ENCODE results near the gene ABHD12B. TPM values are rescaled to one million over a fixed set of nuclear protein-coding genes. Genes with fewer than 3 reads are reported as not detected.

The ABHD12B gene
- total and polyA plus RNA-seq, 2 experiments from 2014 or later, result 9.0 to 52.8 TPM

GRCh38 chr14:50944647-50945413, 73.0 kb downstream of the ABHD12B start (continued):
- no peak for TF ChIP-seq ZNF462 (CRISPR knock-in tag; IDR thresholded peaks at IDR 0.05)
- TF ChIP-seq ZNF331 (CRISPR knock-in tag; IDR thresholded peaks at IDR 0.05; ENCODE audit: low read depth), result no peak
- TF ChIP-seq NANOG (IDR thresholded peaks at IDR 0.05; ENCODE audit: borderline replicate concordance), result no peak
- no peak for TF ChIP-seq ETS1 (IDR thresholded peaks at IDR 0.05)
- TF ChIP-seq ZNF114 (CRISPR knock-in tag; IDR thresholded peaks at IDR 0.05), result no peak

GRCh38 chr14:50946234-50946935, 74.5 kb downstream of the ABHD12B start:
- peaks cover 9% of the 10 kb centered on the region; the same call in 2 of the 3 replicates for H3K36me3 Mint-ChIP-seq (ENCODE audit: low read depth)
- Histone ChIP-seq H3F3A (replicated peaks; ENCODE audit: low read depth) (0 out of 2 replicates have a peak, but pooled peaks cover 5% of the 10 kb centered on the region), H3K4me1 (ENCODE audit: insufficient read depth) (peaks cover 11% of the 10 kb centered on the region), H2AFZ (no peak overlapping the region), H3K4me3 (no peak overlapping the region), H3K36me3 (ENCODE audit: insufficient read depth) (no peaks in the 10 kb centered on the region), H4K20me1 (replicated peaks; ENCODE audit: insufficient read depth) (no peaks in the 10 kb centered on the region), H3K27ac (ENCODE audit: low read depth) (no peak overlapping the region), H3K79me2 (replicated peaks; ENCODE audit: insufficient read depth) (no peaks in the 10 kb centered on the region; the same call in 1 of the 2 replicates), H3K9me2 (ENCODE audit: insufficient read depth) (no peaks in the 10 kb centered on the region; the same call in 1 of the 2 replicates), H3K4me2 (no peak overlapping the region), H3K27me3 (ENCODE audit: insufficient read depth) (peaks cover 8% of the 10 kb centered on the region; the same call in 1 of the 2 replicates)
- peaks cover 8% of the 10 kb centered on the region for H3K4me1 Mint-ChIP-seq
- no peak overlapping the region for H3K27ac Mint-ChIP-seq
- no peak for DNase-seq (ENCODE audit: low spot score)
- H3K27me3 Mint-ChIP-seq (ENCODE audit: insufficient read depth, low read depth, poor library complexity), result peaks cover 9% of the 10 kb centered on the region
- no peak for ATAC-seq
- no peaks in the 10 kb centered on the region; the same call in 2 of the 3 replicates for H3K9me3 Mint-ChIP-seq
- H3K4me3 Mint-ChIP-seq, result no peak overlapping the region
- no peak for TF ChIP-seq REST (IDR thresholded peaks at IDR 0.05; ENCODE audit: unreplicated experiment)
- TF ChIP-seq JUNB (IDR thresholded peaks at IDR 0.05; ENCODE audit: unreplicated experiment), result no peak
- no peak for TF ChIP-seq CREB1 (CRISPR knock-in tag; IDR thresholded peaks at IDR 0.05; ENCODE audit: low read depth)
- TF ChIP-seq CTCF (conservative IDR thresholded peaks at IDR 0.05; ENCODE audit: low read depth in 2 of 2), result no peak
- no peak for TF ChIP-seq POLR2AphosphoS5 (IDR thresholded peaks at IDR 0.05; ENCODE audit: low read depth)

Data from GM23338 (cell line).